HCT116 (cell line): ENCODE data around the gene USP3. TPM values are rescaled to one million over a fixed set of nuclear protein-coding genes. Genes with fewer than 3 reads are reported as not detected.

Source experiments
- ATAC-seq: fragments of 200-7000 bp; cut with Tn5 transposase; 2 replicates; pipeline ENCODE4 v1.9.1; 2020; ENCODE audit warnings: mild to moderate bottlenecking, moderate library complexity
- BruUV-seq: library from RNA; stranded (reverse); fragments of 400-500 nt; replicated peaks from 2 replicates; lab custom pipeline; 2021; lab: Mats Ljungman, UMichigan
- CTCF ChIA-PET: fragments of 300-600 bp; sonication (Branson Sonifier 250); formaldehyde crosslinking; loops from one replicate; lab custom pipeline; 2021; ENCODE audit warnings: antibody characterized with exemption; lab: Charles Lee
- POLR2A ChIA-PET: fragments of 300-600, 350-600 bp; sonication (Branson Sonifier 250); formaldehyde crosslinking; loops from one replicate; lab custom pipeline; 2021; ENCODE audit warnings: antibody characterized with exemption; lab: Charles Lee
- RAD21 ChIA-PET, 2 experiments: fragments of 300-600 bp; sonication (Branson Sonifier 250); formaldehyde crosslinking; loops; one replicate each; lab custom pipeline; 2023; ENCODE audit warnings: low total read pairs in 2 of 2; ENCODE audit not compliant: uncharacterized antibody in 2 of 2, unreplicated experiment in 2 of 2, low non-redundant PET in 1 of 2; lab: Charles Lee
- DNase-seq: peaks from one replicate; pipeline ENCODE4 v3.0.0-alpha.2; 2010; ENCODE audit warnings: low read depth, low spot score
- H2AFZ ChIP-seq: fragments of 200-600 bp; shearing (Covaris generic), sonication (generic); 2 replicates; pipeline ENCODE4 v1.6.1; 2017; ENCODE audit warnings: low read depth, mixed run types, mixed read lengths, antibody characterized with exemption, low read length; ENCODE audit not compliant: poor library complexity, severe bottlenecking
- H3K27ac ChIP-seq: 2 replicates; pipeline ENCODE4 v1.5.1; 2012; ENCODE audit warnings: low read depth, low read length
- H3K27me3 ChIP-seq: fragments of 200-600 bp; sonication (generic); 2 replicates; pipeline ENCODE4 v1.6.1; 2016; ENCODE audit warnings: mixed run types, low read length, mixed read lengths; ENCODE audit not compliant: insufficient read depth
- H3K36me3 ChIP-seq, 2 experiments: fragments of 200-500 bp in 1 of 2; fragments of 200-600 bp in 1 of 2; sonication (Bioruptor generic) in 1 of 2; sonication (generic) in 1 of 2; 2 replicates each; pipeline versions ENCODE4 v1.5.1 to v1.6.1; 2014 to 2016; ENCODE audit warnings: low read length in 2 of 2, inconsistent platforms in 1 of 2, mixed read lengths in 1 of 2, mixed run types in 1 of 2; ENCODE audit not compliant: insufficient read depth in 2 of 2, control insufficient read depth in 1 of 2
- H3K4me1 ChIP-seq, 2 experiments: fragments of 200-600 bp in 1 of 2; sonication (generic) in 1 of 2; 2 replicates each; pipeline versions ENCODE4 v1.5.1 to v1.6.1; 2012 to 2017; ENCODE audit warnings: low read length in 2 of 2, inconsistent platforms in 1 of 2, mild to moderate bottlenecking in 1 of 2, mixed read lengths in 1 of 2, mixed run types in 1 of 2, moderate library complexity in 1 of 2; ENCODE audit not compliant: insufficient read depth in 2 of 2, control insufficient read depth in 1 of 2
- H3K4me2 ChIP-seq: fragments of 200-600 bp; sonication (generic); 2 replicates; pipeline ENCODE4 v1.6.1; 2017; ENCODE audit warnings: mixed run types, low read length, mixed read lengths
- H3K4me3 ChIP-seq, 2 experiments: fragments of 200-600 bp in 1 of 2; sonication (generic) in 1 of 2; replicated peaks in 1 of 2; 2 replicates each; pipeline ENCODE4 v1.5.1; 2011 to 2016; ENCODE audit warnings: low read length in 2 of 2, control low read depth in 1 of 2, low read depth in 1 of 2, mild to moderate bottlenecking in 1 of 2, mixed read lengths in 1 of 2, mixed run types in 1 of 2
- H3K79me2 ChIP-seq: fragments of 200-600 bp; sonication (generic); 2 replicates; pipeline ENCODE4 v1.6.1; 2017; ENCODE audit warnings: mild to moderate bottlenecking, mixed run types, low read length, moderate library complexity, mixed read lengths; ENCODE audit not compliant: insufficient read depth
- H3K9ac ChIP-seq: fragments of 200-600 bp; sonication (generic); 2 replicates; pipeline ENCODE4 v1.6.1; 2016; ENCODE audit warnings: low read length, mixed read lengths
- H3K9me2 ChIP-seq: fragments of 200-600 bp; sonication (generic), shearing (Covaris generic); 2 replicates; pipeline ENCODE4 v1.6.1; 2017; ENCODE audit warnings: mixed run types, mild to moderate bottlenecking, moderate library complexity; ENCODE audit not compliant: insufficient read depth
- H3K9me3 ChIP-seq, 2 experiments: fragments of 200-500 bp in 1 of 2; fragments of 200-600 bp in 1 of 2; sonication (Bioruptor generic) in 1 of 2; sonication (generic) in 1 of 2; 2 replicates each; pipeline ENCODE4 v1.6.1; 2014 to 2017; ENCODE audit warnings: low read length in 2 of 2, mixed read lengths in 2 of 2, inconsistent platforms in 1 of 2, low read depth in 1 of 2, mild to moderate bottlenecking in 1 of 2, mixed run types in 1 of 2, moderate library complexity in 1 of 2; ENCODE audit not compliant: control insufficient read depth in 1 of 2, insufficient read depth in 1 of 2
- H4K20me1 ChIP-seq: fragments of 200-600 bp; sonication (generic), shearing (Covaris generic); 2 replicates; pipeline ENCODE4 v1.6.1; 2017; ENCODE audit warnings: mixed run types, mild to moderate bottlenecking, moderate library complexity; ENCODE audit not compliant: insufficient read depth
- ATF3 ChIP-seq: IDR thresholded peaks from 2 replicates; pipeline ENCODE4 v1.6.1; 2012
- EGR1 ChIP-seq: IDR thresholded peaks from 2 replicates; pipeline ENCODE4 v1.6.1; 2012; ENCODE audit warnings: low read depth
- ELF1 ChIP-seq: IDR thresholded peaks from 2 replicates; pipeline ENCODE4 v1.6.1; 2012; ENCODE audit warnings: low read depth, borderline replicate concordance
- FOSL1 ChIP-seq: IDR thresholded peaks from 2 replicates; pipeline ENCODE4 v1.6.1; 2012; ENCODE audit warnings: low read depth
- POLR2A ChIP-seq: IDR thresholded peaks from 2 replicates; pipeline ENCODE4 v1.7.0; 2011; ENCODE audit warnings: borderline replicate concordance; ENCODE audit not compliant: insufficient read depth, insufficient read length; ENCODE audit errors: extremely low read depth
- POLR2AphosphoS5 ChIP-seq: IDR thresholded peaks from 2 replicates; pipeline ENCODE4 v1.6.1; 2011; ENCODE audit warnings: mild to moderate bottlenecking, low read depth, low read length, moderate library complexity
- SIN3A ChIP-seq: IDR thresholded peaks from 2 replicates; pipeline ENCODE4 v1.6.1; 2012; ENCODE audit warnings: low read depth
- SP1 ChIP-seq: IDR thresholded peaks from 2 replicates; pipeline ENCODE4 v1.6.1; 2012; ENCODE audit warnings: low read depth
- YY1 ChIP-seq: IDR thresholded peaks from 2 replicates; pipeline ENCODE4 v1.6.1; 2011; ENCODE audit warnings: low read length, low read depth, moderate library complexity, mild to moderate bottlenecking; ENCODE audit not compliant: insufficient replicate concordance; ENCODE audit errors: extremely low read depth
- intact Hi-C: fragments of 100-400 bp; cut with micrococcal nuclease; formaldehyde crosslinking; loops from 2 replicates; pipeline ENCODE4 v1.10.0; 2022
- total RNA-seq: library from RNA; stranded (reverse); gene quantifications from one replicate; pipeline ENCODE4 v1.2.1, GENCODE V29; 2021; ENCODE audit not compliant: unreplicated experiment
- TF ChIP-seq, protein P1 (sequence below): IDR thresholded peaks from 2 replicates; pipeline ENCODE4 v1.6.1; 2011; ENCODE audit warnings: mild to moderate bottlenecking, low read length, moderate library complexity; ENCODE audit not compliant: insufficient replicate concordance; ENCODE audit errors: extremely low read depth

The USP3 gene
- total RNA-seq, 1 experiment from 2014 or later: 61.6 TPM

DNA sequence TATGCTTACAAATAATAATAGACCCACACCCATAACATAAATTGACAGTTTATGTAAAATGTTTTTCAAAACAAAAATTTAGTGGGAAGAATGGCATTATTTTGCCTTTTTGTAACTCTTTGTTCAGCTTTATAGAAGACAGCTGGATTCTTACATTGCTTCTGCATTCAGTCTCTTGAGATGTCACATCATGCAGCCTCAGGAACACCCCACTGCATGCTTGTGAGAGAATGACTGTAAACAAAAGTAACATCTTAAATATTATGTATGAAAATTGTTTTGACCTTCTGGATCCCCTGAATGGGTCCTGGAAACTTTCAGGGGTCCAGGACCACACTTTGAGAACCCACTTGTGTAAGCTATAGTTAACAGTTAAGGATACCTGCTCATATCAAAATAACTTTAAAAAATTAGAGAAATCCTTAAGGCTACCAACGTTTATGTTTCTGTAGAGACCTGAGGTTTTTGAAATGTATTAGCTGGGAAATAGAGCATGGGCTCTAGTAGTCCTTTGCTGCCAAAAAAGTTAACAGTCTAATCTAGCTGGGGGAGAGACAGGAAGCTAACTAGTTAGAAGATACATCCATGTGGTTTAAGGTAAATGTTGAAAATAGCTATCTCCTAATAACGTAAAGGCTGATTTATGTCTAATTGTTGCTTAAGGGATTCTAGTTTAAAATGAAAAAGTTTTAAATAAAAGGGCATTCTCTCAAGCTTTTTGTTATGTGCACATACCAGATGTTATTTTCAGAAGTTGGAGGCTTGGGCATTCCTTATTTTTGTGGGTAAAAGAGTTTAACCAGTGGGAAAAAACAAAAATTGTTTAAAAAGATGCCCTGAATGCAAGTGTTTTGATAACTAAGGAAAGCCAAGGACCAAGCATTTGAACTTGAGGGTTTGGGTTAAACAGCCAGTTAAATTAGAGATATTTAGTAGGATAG, 3.8 kb downstream of the USP3 start:
- H3K4me1 ChIP-seq: peaks cover 24 to 49% of the 10 kb centered on the region in 2 experiments
- intact Hi-C loops: no loop called here
- H3K9ac ChIP-seq: no peak overlapping the region
- no peak overlapping the region for H2AFZ ChIP-seq
- TF ChIP-seq POLR2AphosphoS5: no peak
- no peak for TF ChIP-seq ELF1
- TF ChIP-seq ATF3: no peak
- no peak for TF ChIP-seq YY1
- no peak for TF ChIP-seq EGR1
- TF ChIP-seq, protein P1, sequence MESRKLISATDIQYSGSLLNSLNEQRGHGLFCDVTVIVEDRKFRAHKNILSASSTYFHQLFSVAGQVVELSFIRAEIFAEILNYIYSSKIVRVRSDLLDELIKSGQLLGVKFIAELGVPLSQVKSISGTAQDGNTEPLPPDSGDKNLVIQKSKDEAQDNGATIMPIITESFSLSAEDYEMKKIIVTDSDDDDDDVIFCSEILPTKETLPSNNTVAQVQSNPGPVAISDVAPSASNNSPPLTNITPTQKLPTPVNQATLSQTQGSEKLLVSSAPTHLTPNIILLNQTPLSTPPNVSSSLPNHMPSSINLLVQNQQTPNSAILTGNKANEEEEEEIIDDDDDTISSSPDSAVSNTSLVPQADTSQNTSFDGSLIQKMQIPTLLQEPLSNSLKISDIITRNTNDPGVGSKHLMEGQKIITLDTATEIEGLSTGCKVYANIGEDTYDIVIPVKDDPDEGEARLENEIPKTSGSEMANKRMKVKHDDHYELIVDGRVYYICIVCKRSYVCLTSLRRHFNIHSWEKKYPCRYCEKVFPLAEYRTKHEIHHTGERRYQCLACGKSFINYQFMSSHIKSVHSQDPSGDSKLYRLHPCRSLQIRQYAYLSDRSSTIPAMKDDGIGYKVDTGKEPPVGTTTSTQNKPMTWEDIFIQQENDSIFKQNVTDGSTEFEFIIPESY: no peak
- TF ChIP-seq SIN3A: no peak
- no peak for TF ChIP-seq POLR2A
- no peak for TF ChIP-seq FOSL1
- TF ChIP-seq SP1: no peak
- no peaks in the 10 kb centered on the region for H3K36me3 ChIP-seq
- no peaks in the 10 kb centered on the region for H3K9me3 ChIP-seq
- ChIA-PET CTCF (interaction anchor here (1.7 kb wide), 1 partner anchor 41 kb away, joined by 7 read pairs; no protein-coding TSS in a partner anchor), POLR2A (no interaction called here), RAD21 (no interaction called here)
- ATAC-seq (no peak), DNase-seq (no peak)
- H3K4me3 ChIP-seq: no peak overlapping the region
- H4K20me1 ChIP-seq: peaks cover 48% of the 10 kb centered on the region
- no peaks in the 10 kb centered on the region for H3K9me2 ChIP-seq
- peaks cover 87% of the 10 kb centered on the region for H3K79me2 ChIP-seq
- no peaks in the 10 kb centered on the region for H3K27me3 ChIP-seq
- no peak overlapping the region for H3K27ac ChIP-seq
- no TSS peak for BruUV-seq
- no peak overlapping the region for H3K4me2 ChIP-seq
